Body of pancreas (tissue), 4 donors: ENCODE data around the gene GPC2. TPM values are rescaled to one million over a fixed set of nuclear protein-coding genes. Genes with fewer than 3 reads are reported as not detected.
"Not testable (repeated sequence)": the region's sequence is repeated elsewhere in the genome, so short reads cannot be mapped to it uniquely, and the experiment has no call there.

Source experiments
- ATAC-seq: fragments of 150-250 bp; one replicate; pipeline ENCODE4 v1.9.1; 2016
- DNase-seq, 4 donors: peaks; one replicate each; pipeline ENCODE4 v3.0.0-alpha.2; 2019
- H3K27ac ChIP-seq, 4 donors: fragments of 200-600 bp; sonication (generic); 1 replicate in 3 of 4; 2 replicates in 1 of 4; pipeline versions ENCODE4 v1.5.1 to v1.6.1; 2016 to 2019; ENCODE audit warnings: mild to moderate bottlenecking in 1 of 4, mixed read lengths in 1 of 4, moderate library complexity in 1 of 4
- H3K27me3 ChIP-seq, 2 donors: fragments of 200-600 bp; sonication (generic); one replicate each; pipeline ENCODE4 v1.6.0; 2016; ENCODE audit warnings: mild to moderate bottlenecking in 1 of 2
- H3K36me3 ChIP-seq, 2 donors: fragments of 200-600 bp; sonication (generic); replicated peaks in 1 of 2; 2 replicates each; pipeline ENCODE4 v1.5.1; 2016; ENCODE audit warnings: low read depth in 2 of 2; ENCODE audit not compliant: insufficient read depth in 1 of 2
- H3K4me1 ChIP-seq: fragments of 200-600 bp; sonication (generic); one replicate; pipeline ENCODE4 v1.6.0; 2016
- H3K4me3 ChIP-seq, 2 donors: fragments of 200-600 bp; sonication (generic); 1 replicate in 1 of 2; 2 replicates in 1 of 2; pipeline ENCODE4 v1.5.1; 2016 to 2019
- H3K9me3 ChIP-seq, 3 donors: fragments of 200-600 bp; sonication (generic); 1 replicate in 2 of 3; 2 replicates in 1 of 3; pipeline ENCODE4 v1.5.1; 2016
- POLR2A ChIP-seq, 3 donors: fragments of 450-650 bp; IDR thresholded peaks; one replicate each; pipeline ENCODE4 v1.6.1; 2016; ENCODE audit warnings: antibody characterized with exemption in 3 of 3, mild to moderate bottlenecking in 2 of 3
- WGBS, 2 donors: methylation state at CpG; one replicate each; pipeline ENCODE4 v1.1.5; 2017; 5-methylcytosine and 5-hydroxymethylcytosine counted together
- intact Hi-C: fragments of 100-400 bp; cut with DNase I; formaldehyde crosslinking; loops from one replicate; pipeline ENCODE4 v1.15.1; 2023
- total RNA-seq, 2 donors: library from RNA; depleted of rRNA; stranded (reverse); fragments of >200 nt; gene quantifications; one replicate each; pipeline ENCODE4 v1.1.0, GENCODE V29; 2016
- TF ChIP-seq, protein P1 (sequence below), 7 experiments: fragments of 450-650 bp in 4 of 7; fragments of 200-600 bp in 3 of 7; sonication (generic) in 3 of 7; IDR thresholded peaks; one replicate each; pipeline ENCODE4 v1.5.1; 2016 to 2019; ENCODE audit warnings: antibody characterized with exemption in 7 of 7

The GPC2 gene
- total RNA-seq, 2 donors from 2014 or later: 0.99 to 1.6 TPM

- H3K4me3 ChIP-seq: no peak overlapping the region
- no peaks in the 10 kb centered on the region for H3K27me3 ChIP-seq
- ATAC-seq (peak; percentile 73), DNase-seq (peak; percentile 68 to 78 (median 72))
- WGBS, 2 donors: 20 to 22% methylated on average over 3 of the region's 3 CpGs
- peaks cover 34% of the 10 kb centered on the region for H3K4me1 ChIP-seq
- no peaks in the 10 kb centered on the region for H3K9me3 ChIP-seq
- intact Hi-C loops: loop anchor here (10.0 kb wide), 2 partner anchors 82 to 202 kb away; partner anchors contain the start of gene PVRIG
- TF ChIP-seq, protein P1, sequence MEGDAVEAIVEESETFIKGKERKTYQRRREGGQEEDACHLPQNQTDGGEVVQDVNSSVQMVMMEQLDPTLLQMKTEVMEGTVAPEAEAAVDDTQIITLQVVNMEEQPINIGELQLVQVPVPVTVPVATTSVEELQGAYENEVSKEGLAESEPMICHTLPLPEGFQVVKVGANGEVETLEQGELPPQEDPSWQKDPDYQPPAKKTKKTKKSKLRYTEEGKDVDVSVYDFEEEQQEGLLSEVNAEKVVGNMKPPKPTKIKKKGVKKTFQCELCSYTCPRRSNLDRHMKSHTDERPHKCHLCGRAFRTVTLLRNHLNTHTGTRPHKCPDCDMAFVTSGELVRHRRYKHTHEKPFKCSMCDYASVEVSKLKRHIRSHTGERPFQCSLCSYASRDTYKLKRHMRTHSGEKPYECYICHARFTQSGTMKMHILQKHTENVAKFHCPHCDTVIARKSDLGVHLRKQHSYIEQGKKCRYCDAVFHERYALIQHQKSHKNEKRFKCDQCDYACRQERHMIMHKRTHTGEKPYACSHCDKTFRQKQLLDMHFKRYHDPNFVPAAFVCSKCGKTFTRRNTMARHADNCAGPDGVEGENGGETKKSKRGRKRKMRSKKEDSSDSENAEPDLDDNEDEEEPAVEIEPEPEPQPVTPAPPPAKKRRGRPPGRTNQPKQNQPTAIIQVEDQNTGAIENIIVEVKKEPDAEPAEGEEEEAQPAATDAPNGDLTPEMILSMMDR (IDR thresholded peaks at IDR 0.05): peak; percentile 71 to 98 (median 80)
- TF ChIP-seq POLR2A (IDR thresholded peaks at IDR 0.05): no peak
- H3K36me3 ChIP-seq: no peaks in the 10 kb centered on the region
- H3K27ac ChIP-seq: no peak overlapping the region
These were observed 44.5 kb downstream of the GPC2 start for GRCh38 chr7:100132697-100133151.

DNA sequence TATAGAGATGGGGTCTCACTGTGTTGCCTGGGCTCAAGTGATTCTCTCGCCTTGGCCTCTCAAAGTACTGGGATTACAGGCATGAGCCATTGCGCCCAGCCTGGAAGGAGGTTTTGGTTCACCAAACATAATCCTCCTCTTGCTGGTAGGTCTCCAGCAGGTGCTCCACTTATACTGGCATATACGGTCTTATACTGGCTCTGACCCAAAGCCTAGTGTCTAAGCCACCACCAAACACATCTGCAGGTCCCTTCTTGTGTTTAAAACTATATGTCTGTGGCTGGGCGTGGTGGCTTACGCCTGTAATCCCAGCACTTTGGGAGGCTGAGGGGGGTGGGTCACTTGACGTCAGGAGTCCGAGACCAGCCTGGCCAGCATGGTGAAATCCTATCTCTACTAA, 45.1 kb downstream of the GPC2 start:
- ATAC-seq (no peak), DNase-seq (no peak)
- peaks cover 36% of the 10 kb centered on the region for H3K4me1 ChIP-seq
- H3K36me3 ChIP-seq: no peaks in the 10 kb centered on the region
- WGBS, 2 donors: 52 to 60% methylated on average over 3 to 7 of the region's 7 CpGs
- no peaks in the 10 kb centered on the region for H3K27me3 ChIP-seq
- no peak overlapping the region for H3K4me3 ChIP-seq
- H3K9me3 ChIP-seq: no peaks in the 10 kb centered on the region
- no peak overlapping the region for H3K27ac ChIP-seq
- no peak for TF ChIP-seq POLR2A (IDR thresholded peaks at IDR 0.05)
- TF ChIP-seq, protein P1 (IDR thresholded peaks at IDR 0.05): no peak
- intact Hi-C loops: loop anchor here (10.0 kb wide), 2 partner anchors 83 to 203 kb away; partner anchors contain the start of gene PVRIG

DNA sequence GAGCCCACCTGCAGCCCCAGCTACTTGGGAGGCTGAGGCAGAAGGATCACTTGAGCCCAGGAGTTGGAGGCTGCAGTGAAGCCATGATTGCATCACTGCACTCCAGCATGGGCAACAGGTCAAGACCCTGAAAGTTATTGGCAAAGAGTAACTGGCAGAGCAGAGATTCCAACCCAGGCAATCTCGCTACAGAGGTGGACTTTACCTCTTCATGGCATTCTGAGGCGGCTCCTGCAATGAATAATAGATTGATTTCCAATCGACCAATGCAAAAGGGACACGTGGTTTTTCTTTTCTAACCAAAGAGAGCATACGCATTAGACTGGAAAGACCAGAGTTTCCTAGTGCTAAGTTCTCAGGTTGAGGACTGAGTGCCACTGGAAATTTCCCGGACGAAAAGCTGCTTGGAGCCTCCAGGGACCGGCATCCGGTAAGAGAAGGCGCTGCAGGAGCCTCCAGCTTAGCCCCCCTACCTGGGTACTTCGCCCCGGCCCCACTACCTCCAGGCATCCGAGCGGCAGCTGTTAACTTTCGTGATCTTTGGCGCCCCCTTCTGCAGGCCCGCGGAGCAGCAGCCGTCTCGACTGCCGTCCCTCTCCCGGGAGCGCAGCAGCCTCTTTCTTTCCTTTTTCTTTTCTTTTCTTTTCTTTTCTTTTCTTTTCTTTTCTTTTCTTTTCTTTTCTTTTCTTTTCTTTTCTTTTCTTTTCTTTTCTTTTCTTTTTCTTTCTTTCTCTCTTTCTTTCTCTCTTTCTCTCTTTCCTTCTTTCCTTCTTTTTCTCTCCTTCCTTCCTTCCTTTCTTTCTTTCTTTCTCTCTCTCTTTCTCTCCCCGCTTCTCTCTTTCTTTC, 46.4 kb downstream of the GPC2 start:
- no peak overlapping the region for H3K4me3 ChIP-seq

DNA sequence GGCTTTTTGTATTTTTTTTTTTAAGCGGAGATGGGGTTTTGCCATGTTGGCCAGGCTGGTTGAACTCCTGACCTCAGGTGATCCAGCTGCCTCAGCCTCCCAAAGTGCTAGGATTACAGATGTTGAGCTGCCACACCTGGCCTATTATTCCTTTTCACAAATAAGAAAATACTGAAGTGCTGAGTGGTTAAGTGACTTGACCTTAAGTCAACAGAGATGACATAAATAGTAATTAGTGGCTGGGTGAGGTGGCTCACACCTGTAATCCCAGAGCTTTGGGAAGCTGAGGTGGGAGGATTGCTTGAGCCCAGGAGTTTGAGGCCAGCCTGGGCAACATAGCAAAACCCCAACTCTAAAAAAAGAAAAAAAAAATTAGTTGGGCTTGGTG, 47.0 kb downstream of the GPC2 start:
- intact Hi-C loops: loop anchor here (10.0 kb wide), 2 partner anchors 85 to 205 kb away; partner anchors contain the start of gene PVRIG
- not testable (repeated sequence) for H3K4me3 ChIP-seq, H3K36me3 ChIP-seq, H3K27me3 ChIP-seq, H3K9me3 ChIP-seq, DNase-seq, ATAC-seq
- WGBS, 2 donors: 90 to 100% methylated on average over 1 of the region's 1 CpG
- Histone ChIP-seq H3K4me1 (peaks cover 48% of the 10 kb centered on the region), H3K27ac (peak overlapping the region in 3 of 4 donors; percentile 56 to 87 (median 84))

More for the DNA sequence above, 46.4 kb downstream of the GPC2 start:
- Histone ChIP-seq H3K4me1 (peaks cover 42% of the 10 kb centered on the region), H3K9me3 (no peaks in the 10 kb centered on the region), H3K27me3 (no peaks in the 10 kb centered on the region), H3K36me3 (no peaks in the 10 kb centered on the region), H3K27ac (peak overlapping the region in 3 of 4 donors; percentile 56 to 87 (median 84))
- WGBS, 2 donors: 3 to 5% methylated on average over 24 of the region's 24 CpGs
- ATAC-seq: peak; percentile 57
- intact Hi-C loops: loop anchor here (10.0 kb wide), 2 partner anchors 84 to 204 kb away; partner anchors contain the start of gene PVRIG
- peak; percentile 84 to 92 (median 88) for DNase-seq
- TF ChIP-seq, protein P1 (IDR thresholded peaks at IDR 0.05): peak; percentile 78 to 98 (median 85)
- TF ChIP-seq POLR2A (IDR thresholded peaks at IDR 0.05): peak in 2 of 3 donors; percentile 30 to 56

- TF ChIP-seq, protein P1 (IDR thresholded peaks at IDR 0.05): no peak
- no peak for TF ChIP-seq POLR2A (IDR thresholded peaks at IDR 0.05)
- Histone ChIP-seq H3K27me3 (no peaks in the 10 kb centered on the region), H3K27ac (peak overlapping the region in 1 of 4 donors; percentile 99), H3K9me3 (no peaks in the 10 kb centered on the region), H3K4me3 (no peak overlapping the region), H3K4me1 (peaks cover 54% of the 10 kb centered on the region), H3K36me3 (no peaks in the 10 kb centered on the region)
- no peak for DNase-seq
- no peak for ATAC-seq
- 63 to 76% methylated on average over 1 of the region's 1 CpG for WGBS, 2 donors
- intact Hi-C loops: no loop called here
These were observed 48.6 kb downstream of the GPC2 start for GRCh38 chr7:100128637-100128963.
